ENCODE measurements around the gene NRP2.

Gene NRP2

DNA sequence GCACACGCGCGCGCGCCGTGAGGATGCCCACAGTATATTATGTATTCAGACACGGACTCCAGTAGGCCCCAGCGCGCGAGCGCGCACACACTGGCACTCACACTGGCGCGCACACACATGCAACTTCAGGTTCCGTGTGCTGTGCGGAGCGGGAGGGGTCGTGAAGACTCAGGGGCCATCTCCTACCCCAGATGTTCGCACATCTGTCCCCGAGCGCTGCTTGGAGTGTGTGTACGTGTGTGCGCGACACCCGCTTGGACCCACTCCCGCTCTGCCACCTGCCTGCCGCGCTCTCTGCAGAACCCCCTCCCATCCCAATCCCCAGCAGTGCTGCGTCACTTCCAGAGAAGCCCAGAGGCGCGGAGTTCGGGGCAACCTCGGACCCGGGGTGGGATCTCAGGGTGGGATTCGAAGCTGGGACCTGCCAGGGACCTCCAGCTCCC is 2.6 kb downstream of the NRP2 start:
- peak overlapping the region; percentile 83 for H3K4me3 ChIP-seq (ENCODE audit: low read depth, low read length)

DNA sequence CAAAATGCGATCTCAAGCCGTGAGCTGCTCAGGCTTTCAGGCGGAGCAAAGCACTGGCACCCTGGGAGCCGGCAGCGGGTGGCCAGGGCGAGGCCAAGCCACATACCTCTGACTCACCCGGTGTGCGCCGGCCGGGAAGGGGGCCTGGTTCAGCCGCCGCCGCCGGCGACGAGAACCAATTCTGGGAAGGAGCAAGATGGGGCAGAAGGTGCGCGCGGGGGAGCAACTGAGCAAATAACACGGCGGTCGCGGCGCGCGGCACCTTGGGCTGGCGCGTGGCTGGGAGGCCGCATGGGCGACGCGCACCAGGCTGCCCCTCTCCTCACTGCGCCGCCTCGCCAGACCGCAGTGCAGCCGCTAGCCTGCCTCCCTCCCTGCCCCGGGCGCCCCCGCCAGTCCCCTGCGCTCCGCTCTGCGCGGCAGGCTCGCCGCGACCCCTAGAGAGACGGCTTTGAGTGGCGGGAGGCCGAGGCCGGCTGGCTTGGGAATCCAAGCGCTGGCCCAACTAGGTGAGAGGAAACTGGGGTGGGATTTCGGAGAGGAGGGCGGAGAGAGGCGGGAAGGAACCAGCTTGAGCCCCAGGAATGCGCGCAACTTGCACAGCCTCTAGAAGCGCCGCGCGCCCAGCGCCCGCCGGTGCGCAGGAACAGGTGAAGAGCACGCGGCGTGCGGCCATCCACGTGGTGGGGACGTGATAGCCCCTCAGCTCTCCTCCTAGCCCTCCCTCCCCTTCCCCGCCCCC is 3.2 kb downstream of the NRP2 start:
- no peak for DNase-seq (ENCODE audit: low read depth)
- H3K4me3 ChIP-seq (ENCODE audit: low read depth, low read length): peak overlapping the region; percentile 83
- no peak for TF ChIP-seq CTCF (IDR thresholded peaks at IDR 0.05; ENCODE audit: low read depth, low read length, missing control alignments)
- in situ Hi-C loops (cut with HindIII; ENCODE audit: low sequenced_read_pairs): no loop called here

More for the DNA sequence above, 2.6 kb downstream of the NRP2 start:
- in situ Hi-C loops (cut with HindIII; ENCODE audit: low sequenced_read_pairs): no loop called here
- no peak for TF ChIP-seq CTCF (IDR thresholded peaks at IDR 0.05; ENCODE audit: low read depth, low read length, missing control alignments)
- DNase-seq (ENCODE audit: low read depth): no peak

- peak overlapping the region; percentile 83 for H3K4me3 ChIP-seq (ENCODE audit: low read depth, low read length)
- no peak for TF ChIP-seq CTCF (IDR thresholded peaks at IDR 0.05; ENCODE audit: low read depth, low read length, missing control alignments)
- no peak for DNase-seq (ENCODE audit: low read depth)
- in situ Hi-C loops (cut with HindIII; ENCODE audit: low sequenced_read_pairs): no loop called here
Observed at GRCh38 chr2:205686056-205686782, 3.9 kb downstream of the NRP2 start.

DNA sequence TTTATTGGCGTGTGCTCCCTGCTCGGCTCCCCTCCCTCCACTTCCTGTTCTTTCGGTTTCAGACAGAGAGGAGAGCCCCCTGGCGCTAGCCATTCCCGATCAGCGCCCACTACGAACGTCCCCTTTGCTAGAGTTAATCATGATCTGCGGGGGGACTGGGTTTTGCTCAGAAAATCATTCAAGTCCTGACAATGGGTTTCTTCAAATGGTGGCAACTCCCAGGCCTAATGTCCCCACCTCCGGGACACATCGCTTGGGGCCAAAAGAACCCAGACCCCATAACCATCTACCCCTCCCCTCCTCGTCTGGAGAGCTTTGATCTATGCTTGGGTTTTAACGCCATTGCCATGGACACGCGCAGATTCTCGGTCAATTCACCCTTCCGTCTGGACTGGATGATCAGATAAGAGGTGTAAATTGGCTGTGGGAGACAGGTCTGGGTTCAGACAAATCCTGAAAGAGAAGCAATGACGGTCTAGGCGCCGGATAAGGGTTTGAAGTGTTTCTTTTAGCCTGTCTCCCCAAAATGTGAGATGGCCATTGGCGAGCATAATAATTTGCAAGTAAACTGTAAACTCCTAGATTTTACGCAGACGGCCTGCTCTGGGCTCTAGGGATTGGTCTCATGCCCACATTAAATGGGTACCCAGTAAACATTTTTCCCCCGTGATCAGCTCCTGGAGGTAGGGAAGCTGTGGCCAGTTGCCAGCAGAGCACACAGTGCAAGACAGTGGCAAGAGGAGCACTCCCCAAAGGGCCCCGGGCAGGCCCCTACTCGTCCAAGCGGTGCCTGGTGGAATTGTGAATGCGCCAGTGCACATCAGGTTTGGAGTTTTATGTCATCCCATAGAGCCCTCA is 4.7 kb downstream of the NRP2 start:
- in situ Hi-C loops (cut with HindIII; ENCODE audit: low sequenced_read_pairs): no loop called here
- peak; percentile 57 for TF ChIP-seq CTCF (IDR thresholded peaks at IDR 0.05; ENCODE audit: low read depth, low read length, missing control alignments)
- peak overlapping the region; percentile 83 for H3K4me3 ChIP-seq (ENCODE audit: low read depth, low read length)
- DNase-seq (ENCODE audit: low read depth): no peak

- H3K4me3 ChIP-seq (ENCODE audit: low read depth, low read length): peak overlapping the region; percentile 83
- in situ Hi-C loops (cut with HindIII; ENCODE audit: low sequenced_read_pairs): no loop called here
- no peak for DNase-seq (ENCODE audit: low read depth)
- TF ChIP-seq CTCF (IDR thresholded peaks at IDR 0.05; ENCODE audit: low read depth, low read length, missing control alignments): no peak
Observed at GRCh38 chr2:205687641-205687956, 5.3 kb downstream of the NRP2 start.

DNA sequence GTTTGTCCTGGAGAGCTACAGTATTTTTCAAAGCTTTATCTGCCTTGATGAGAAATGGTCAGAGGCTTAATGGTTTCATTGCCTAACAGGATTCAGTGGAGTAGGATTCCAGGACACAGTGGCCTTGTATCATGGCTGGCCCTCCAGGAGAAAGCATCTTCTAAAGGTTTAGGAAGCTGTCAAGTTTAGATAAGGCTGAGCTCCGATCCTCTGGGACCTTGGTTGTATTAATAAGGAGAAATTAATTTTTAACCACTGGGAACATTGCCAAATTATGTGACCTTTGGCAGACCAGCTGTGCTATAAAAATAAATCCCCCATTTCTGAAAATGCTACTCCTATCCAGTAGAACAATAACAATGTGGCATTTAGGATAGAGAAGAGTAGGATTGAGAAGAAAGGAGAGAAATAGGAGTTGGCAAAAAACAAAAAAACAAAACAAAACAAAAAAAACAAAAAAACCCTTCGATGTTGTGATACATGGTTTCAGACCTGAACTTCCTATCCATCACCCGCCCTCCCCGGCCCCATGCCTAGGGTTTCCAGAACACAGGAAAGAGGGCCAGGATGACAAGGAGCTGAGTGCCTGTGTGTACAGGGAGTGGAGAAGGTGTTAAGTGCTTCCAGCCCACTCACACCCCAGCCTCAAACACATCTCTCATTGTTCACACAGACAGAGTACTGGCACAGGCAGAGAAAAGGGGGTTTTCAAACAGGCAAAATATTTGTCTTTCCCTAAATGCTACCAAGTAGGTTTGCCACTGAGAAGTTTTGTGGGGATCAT is 6.3 kb downstream of the NRP2 start:
- DNase-seq (ENCODE audit: low read depth): no peak
- H3K4me3 ChIP-seq (ENCODE audit: low read depth, low read length): no peak overlapping the region
- no peak for TF ChIP-seq CTCF (IDR thresholded peaks at IDR 0.05; ENCODE audit: low read depth, low read length, missing control alignments)
- in situ Hi-C loops (cut with HindIII; ENCODE audit: low sequenced_read_pairs): no loop called here
